A673 (cell line): Measurements from ENCODE around the gene PDAP1. TPM values are rescaled to one million over a fixed set of nuclear protein-coding genes. Genes with fewer than 3 reads are reported as not detected.
"Not testable (repeated sequence)": the region's sequence is repeated elsewhere in the genome, so short reads cannot be mapped to it uniquely, and the experiment has no call there.

Experiments used
- BruUV-seq: library from RNA; stranded (reverse); fragments of 400-500 nt; replicated peaks from 2 replicates; lab custom pipeline; 2021; lab: Mats Ljungman, UMichigan
- CTCF ChIA-PET: fragments of 300-600 bp; sonication (Branson Sonifier 250); formaldehyde crosslinking; loops from one replicate; lab custom pipeline; 2022; ENCODE audit warnings: antibody characterized with exemption; lab: Charles Lee
- POLR2A ChIA-PET: fragments of 300-600 bp; sonication (Branson Sonifier 250); formaldehyde crosslinking; loops from one replicate; lab custom pipeline; 2022; ENCODE audit warnings: antibody characterized with exemption; ENCODE audit not compliant: low non-redundant PET; lab: Charles Lee
- DNase-seq: peaks from one replicate; pipeline ENCODE4 v3.0.0-alpha.2; 2015; ENCODE audit warnings: low spot score
- H3K27ac ChIP-seq: fragments of 200-600 bp; sonication (generic); 2 replicates; pipeline ENCODE4 v1.5.1; 2016; ENCODE audit warnings: mixed run types, low read depth, mild to moderate bottlenecking, mixed read lengths, antibody characterized with exemption, low read length; ENCODE audit not compliant: poor library complexity, severe bottlenecking
- H3K27me3 ChIP-seq: fragments of 200-600 bp; sonication (generic); replicated peaks from 2 replicates; pipeline ENCODE4 v1.6.1; 2017; ENCODE audit warnings: mixed run types, low read depth, mild to moderate bottlenecking, mixed read lengths, antibody characterized with exemption, low read length; ENCODE audit not compliant: insufficient read depth, poor library complexity
- H3K36me3 ChIP-seq: fragments of 200-600 bp; sonication (generic); 2 replicates; pipeline ENCODE4 v1.6.1; 2016; ENCODE audit warnings: mixed run types, mild to moderate bottlenecking, mixed read lengths, antibody characterized with exemption, low read length; ENCODE audit not compliant: insufficient read depth, poor library complexity, severe bottlenecking
- H3K4me1 ChIP-seq: fragments of 200-600 bp; sonication (generic); 2 replicates; pipeline ENCODE4 v1.6.1; 2017; ENCODE audit warnings: mixed run types, mild to moderate bottlenecking, mixed read lengths, antibody characterized with exemption, low read length; ENCODE audit not compliant: insufficient read depth, poor library complexity, severe bottlenecking
- H3K4me3 ChIP-seq: fragments of 200-600 bp; sonication (generic); 2 replicates; pipeline ENCODE4 v1.5.1; 2016; ENCODE audit warnings: low read depth, mixed run types, mild to moderate bottlenecking, mixed read lengths, low read length; ENCODE audit not compliant: poor library complexity, severe bottlenecking
- H3K9me3 ChIP-seq: fragments of 200-600 bp; sonication (generic); 2 replicates; pipeline ENCODE4 v1.6.1; 2016; ENCODE audit warnings: mixed run types, low read depth, mild to moderate bottlenecking, mixed read lengths, antibody characterized with exemption, low read length; ENCODE audit not compliant: poor library complexity, severe bottlenecking
- CTCF ChIP-seq: fragments of 300-800, 200-600 bp; sonication (generic); conservative IDR thresholded peaks from 2 replicates; pipeline ENCODE4 v1.5.1; 2017; ENCODE audit warnings: low read depth, mild to moderate bottlenecking, antibody characterized with exemption, low read length, moderate library complexity, mixed read lengths
- EZH2 ChIP-seq: fragments of 200-600 bp; sonication (generic); IDR thresholded peaks from 2 replicates; pipeline ENCODE4 v1.6.1; 2017; ENCODE audit warnings: borderline replicate concordance, low read depth, mild to moderate bottlenecking, mixed read lengths, antibody characterized with exemption, low read length; ENCODE audit not compliant: poor library complexity, severe bottlenecking
- intact Hi-C: fragments of 100-400 bp; cut with micrococcal nuclease; formaldehyde crosslinking; loops from one replicate; pipeline ENCODE4 v1.10.0; 2022; ENCODE audit not compliant: unreplicated experiment
- total RNA-seq: library from RNA; stranded (reverse); gene quantifications from 2 replicates; pipeline ENCODE4 v1.2.3, GENCODE V29; 2021

The PDAP1 gene
- total RNA-seq, 1 experiment from 2014 or later, result 164 TPM

- POLR2A ChIA-PET, result no interaction called here
- no peak for DNase-seq
- Histone ChIP-seq H3K4me1 (peaks cover 7% of the 10 kb centered on the region), H3K27ac (no peak overlapping the region), H3K27me3 (no peaks in the 10 kb centered on the region), H3K36me3 (peaks cover 37% of the 10 kb centered on the region), H3K9me3 (no peaks in the 10 kb centered on the region), H3K4me3 (no peak overlapping the region)
- intact Hi-C loops, result no loop called here
- TF ChIP-seq CTCF (no peak), EZH2 (no peak)
- no TSS peak for BruUV-seq
- CTCF ChIA-PET, result no interaction called here
These were observed 24.8 kb upstream of the PDAP1 start for GRCh38 chr7:99433158-99433557.

- H3K27ac ChIP-seq, H3K4me1 ChIP-seq, BruUV-seq, CTCF ChIA-PET, H3K27me3 ChIP-seq, intact Hi-C loops, POLR2A ChIA-PET, H3K4me3 ChIP-seq, H3K9me3 ChIP-seq, DNase-seq: not testable (repeated sequence)
- peaks cover 37% of the 10 kb centered on the region for H3K36me3 ChIP-seq
These were observed 23.6 kb upstream of the PDAP1 start for GRCh38 chr7:99431756-99432540.

GRCh38 chr7:99429756-99430155 is 21.4 kb upstream of the PDAP1 start:
- no TSS peak for BruUV-seq
- Histone ChIP-seq H3K27ac (no peak overlapping the region), H3K36me3 (peaks cover 35% of the 10 kb centered on the region), H3K4me3 (no peak overlapping the region), H3K9me3 (no peaks in the 10 kb centered on the region), H3K27me3 (no peaks in the 10 kb centered on the region), H3K4me1 (no peaks in the 10 kb centered on the region)
- no peak for DNase-seq
- TF ChIP-seq EZH2 (no peak), CTCF (no peak)
- POLR2A ChIA-PET, result interaction anchor here (0.6 kb wide), 2 partner anchors 177 to 1505 kb away, joined by 3 read pairs; no protein-coding TSS in a partner anchor
- CTCF ChIA-PET, result no interaction called here
- intact Hi-C loops, result no loop called here
